BLaER1 (cell line): ENCODE data around the gene DEFB124.
"Not testable (repeated sequence)": the region's sequence is repeated elsewhere in the genome, so short reads cannot be mapped to it uniquely, and the experiment has no call there.

Experiments used
- H3K27ac ChIP-seq: shearing (Covaris generic); formaldehyde crosslinking; 2 replicates; pipeline ENCODE4 v1.8.1; 2022
- H3K27me3 ChIP-seq: shearing (Covaris generic); formaldehyde crosslinking; 2 replicates; pipeline ENCODE4 v1.8.1; 2022
- H3K36me3 ChIP-seq: shearing (Covaris generic); formaldehyde crosslinking; 2 replicates; pipeline ENCODE4 v1.8.1; 2022
- H3K4me1 ChIP-seq: shearing (Covaris generic); formaldehyde crosslinking; 2 replicates; pipeline ENCODE4 v1.8.1; 2022
- H3K4me2 ChIP-seq: shearing (Covaris generic); formaldehyde crosslinking; 2 replicates; pipeline ENCODE4 v1.8.1; 2022
- H3K4me3 ChIP-seq: shearing (Covaris generic); formaldehyde crosslinking; 2 replicates; pipeline ENCODE4 v1.8.1; 2022
- H3K9ac ChIP-seq: shearing (Covaris generic); formaldehyde crosslinking; 2 replicates; pipeline ENCODE4 v1.8.1; 2022
- H3K9me3 ChIP-seq: shearing (Covaris generic); formaldehyde crosslinking; 2 replicates; pipeline ENCODE4 v1.8.1; 2022
- H4K20me1 ChIP-seq: shearing (Covaris generic); formaldehyde crosslinking; 2 replicates; pipeline ENCODE4 v1.8.1; 2022
- Cebpa-rat ChIP-seq: shearing (Covaris generic); IDR thresholded peaks from 2 replicates; pipeline ENCODE4 v1.8.1; 2022

DEFB124 gene

GRCh38 chr20:31472395-31473330 lies 2.3 kb downstream of the DEFB124 start:
- Histone ChIP-seq H3K4me3 (no peak overlapping the region), H3K36me3 (no peaks in the 10 kb centered on the region), H3K4me1 (no peaks in the 10 kb centered on the region), H3K9me3 (peaks cover 29% of the 10 kb centered on the region), H4K20me1 (no peaks in the 10 kb centered on the region), H3K4me2 (no peak overlapping the region), H3K9ac (no peak overlapping the region), H3K27me3 (peaks cover 47% of the 10 kb centered on the region), H3K27ac (no peak overlapping the region)
- TF ChIP-seq Cebpa-rat, result no peak

DNA sequence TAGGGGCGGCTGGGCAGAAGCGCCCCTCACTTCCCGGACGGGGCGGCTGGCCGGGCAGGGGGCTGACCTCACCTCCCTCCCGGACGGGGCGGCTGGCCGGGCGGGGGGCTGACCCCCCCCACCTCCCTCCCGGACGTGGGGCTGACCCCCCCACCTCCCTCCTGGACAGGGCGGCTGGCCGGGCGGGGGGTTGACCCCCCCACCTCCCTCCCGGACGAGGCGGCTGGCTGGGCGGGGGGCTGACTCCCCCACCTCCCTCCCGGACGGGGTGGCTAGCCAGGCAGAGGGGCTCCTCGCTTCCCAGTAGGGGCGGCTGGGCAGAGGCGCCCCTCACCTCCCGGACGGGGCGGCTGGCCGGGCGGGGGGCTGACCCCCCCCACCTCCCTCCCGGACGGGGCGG lies 4.0 kb downstream of the DEFB124 start:
- H4K20me1 ChIP-seq, H3K4me2 ChIP-seq, H3K36me3 ChIP-seq: not testable (repeated sequence)

GRCh38 chr20:31454361-31454760 lies 20.6 kb downstream of the DEFB124 start:
- Histone ChIP-seq H3K36me3 (no peaks in the 10 kb centered on the region), H3K4me3 (no peak overlapping the region), H3K27me3 (no peaks in the 10 kb centered on the region), H3K9ac (no peak overlapping the region), H4K20me1 (no peaks in the 10 kb centered on the region), H3K27ac (no peak overlapping the region), H3K9me3 (peaks cover 4% of the 10 kb centered on the region), H3K4me2 (no peak overlapping the region), H3K4me1 (peaks cover 8% of the 10 kb centered on the region)
- TF ChIP-seq Cebpa-rat, result no peak

More for the DNA sequence above, 4.0 kb downstream of the DEFB124 start:
- not testable (repeated sequence) for H3K4me3 ChIP-seq, H3K4me1 ChIP-seq, H3K9ac ChIP-seq, H3K27ac ChIP-seq
- Histone ChIP-seq H3K9me3 (peaks cover 22% of the 10 kb centered on the region), H3K27me3 (peaks cover 30% of the 10 kb centered on the region)

GRCh38 chr20:31452575-31452974 lies 22.4 kb downstream of the DEFB124 start:
- no peaks in the 10 kb centered on the region for H4K20me1 ChIP-seq
- H3K27ac ChIP-seq, result no peak overlapping the region
- peaks cover 8% of the 10 kb centered on the region for H3K4me1 ChIP-seq
- no peak for TF ChIP-seq Cebpa-rat
- H3K4me3 ChIP-seq, result no peak overlapping the region
- no peak overlapping the region for H3K9ac ChIP-seq
- H3K36me3 ChIP-seq, result no peaks in the 10 kb centered on the region
- H3K27me3 ChIP-seq, result no peaks in the 10 kb centered on the region
- peaks cover 14% of the 10 kb centered on the region for H3K9me3 ChIP-seq
- no peak overlapping the region for H3K4me2 ChIP-seq

GRCh38 chr20:31449511-31450414 lies 25.2 kb downstream of the DEFB124 start:
- H3K4me3 ChIP-seq, result no peak overlapping the region
- H3K4me1 ChIP-seq, result peaks cover 8% of the 10 kb centered on the region
- H4K20me1 ChIP-seq, result no peaks in the 10 kb centered on the region
- H3K27ac ChIP-seq, result no peak overlapping the region
- H3K36me3 ChIP-seq, result no peaks in the 10 kb centered on the region
- no peak overlapping the region for H3K4me2 ChIP-seq
- H3K27me3 ChIP-seq, result no peaks in the 10 kb centered on the region
- peaks cover 14% of the 10 kb centered on the region for H3K9me3 ChIP-seq
- no peak for TF ChIP-seq Cebpa-rat
- no peak overlapping the region for H3K9ac ChIP-seq

DNA sequence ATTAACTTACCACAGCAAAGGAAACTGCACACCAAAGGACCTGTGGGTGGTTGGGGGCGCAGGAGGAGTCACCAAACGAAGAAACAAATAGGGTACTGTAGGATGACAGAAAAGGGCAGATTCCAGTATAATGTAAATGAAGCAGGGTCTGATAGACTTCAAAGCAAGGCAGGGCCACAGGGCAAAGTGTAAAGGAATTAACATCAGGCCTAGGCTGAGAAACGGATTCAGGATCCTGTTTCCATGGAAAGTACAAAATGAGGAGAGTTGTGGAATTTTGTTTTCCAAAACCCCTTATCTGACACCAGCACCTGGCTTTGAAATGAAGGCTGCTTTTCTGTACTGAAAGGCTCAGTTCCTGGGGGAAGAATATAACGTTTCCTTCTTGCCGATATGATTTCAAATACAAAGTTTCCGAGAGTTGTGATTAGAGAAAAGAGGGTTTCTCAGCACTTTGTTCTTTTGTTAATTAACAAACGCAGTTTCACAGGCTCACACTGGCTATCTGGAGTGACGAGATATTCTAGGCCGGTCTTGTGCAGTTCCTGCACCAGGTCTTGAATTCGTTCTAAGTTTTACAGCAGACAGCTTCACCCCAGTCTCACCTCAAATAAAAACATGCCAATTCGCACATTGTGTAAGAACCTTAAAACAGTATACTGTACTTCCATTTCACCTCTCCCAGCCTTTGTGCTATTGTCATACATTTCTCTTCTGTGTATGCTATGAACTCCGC lies 28.7 kb downstream of the DEFB124 start:
- TF ChIP-seq Cebpa-rat, result no peak
- no peak overlapping the region for H3K4me3 ChIP-seq
- no peaks in the 10 kb centered on the region for H3K36me3 ChIP-seq

DNA sequence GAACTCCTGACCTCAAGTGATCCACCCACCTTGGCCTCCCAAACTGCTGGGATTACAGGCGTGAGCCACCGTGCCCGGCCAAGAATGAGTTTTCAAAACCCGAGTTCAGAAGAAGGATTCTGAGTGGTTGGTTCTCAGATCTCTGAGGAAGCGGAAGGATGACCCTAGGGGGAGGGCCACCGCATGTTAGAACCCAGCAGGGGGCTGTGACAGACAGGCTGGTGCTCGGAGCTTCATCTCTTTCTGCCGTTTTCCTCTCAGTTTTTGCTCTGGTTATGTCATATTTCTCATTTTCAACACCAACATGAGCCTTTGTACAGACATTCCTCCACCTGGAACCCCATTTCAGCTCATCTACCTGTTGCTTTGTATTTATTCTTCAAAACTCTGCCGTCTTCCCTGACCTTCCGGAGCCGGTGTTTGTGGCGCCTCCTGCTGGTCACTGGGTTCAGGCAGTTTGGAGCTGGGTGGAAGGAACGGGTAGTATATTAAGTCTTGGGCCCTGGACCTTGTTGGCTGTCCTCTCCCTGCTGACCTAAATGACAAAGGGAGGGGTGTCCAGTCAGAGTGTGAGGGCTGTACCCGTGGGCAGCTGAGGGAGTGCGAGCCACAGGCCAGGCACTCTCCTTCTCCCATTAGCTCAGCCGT lies 34.8 kb downstream of the DEFB124 start, which contains the start of gene DEFB123:
TSS of gene DEFB123 (plus strand) at position 621 of the 648 bp plus-strand sequence. CDS start 67 bp downstream, outside the sequence.
- no peaks in the 10 kb centered on the region for H4K20me1 ChIP-seq
- H3K27ac ChIP-seq, result no peak within 1 kb of the TSS
- H3K4me1 ChIP-seq, result no peaks in the 10 kb centered on the region
- no peak for TF ChIP-seq Cebpa-rat
- H3K4me3 ChIP-seq, result no peak within 1 kb of the TSS
- H3K9ac ChIP-seq, result no peak within 1 kb of the TSS
- no peaks in the 10 kb centered on the region for H3K36me3 ChIP-seq
- H3K9me3 ChIP-seq, result no peaks in the 10 kb centered on the region
- no peak within 1 kb of the TSS for H3K4me2 ChIP-seq
- H3K27me3 ChIP-seq, result no peaks in the 10 kb centered on the region

More for the DNA sequence above, 28.7 kb downstream of the DEFB124 start:
- Histone ChIP-seq H3K4me1 (no peaks in the 10 kb centered on the region), H3K9me3 (peaks cover 14% of the 10 kb centered on the region), H3K9ac (no peak overlapping the region), H3K27me3 (no peaks in the 10 kb centered on the region), H4K20me1 (no peaks in the 10 kb centered on the region), H3K27ac (no peak overlapping the region), H3K4me2 (no peak overlapping the region)

DNA sequence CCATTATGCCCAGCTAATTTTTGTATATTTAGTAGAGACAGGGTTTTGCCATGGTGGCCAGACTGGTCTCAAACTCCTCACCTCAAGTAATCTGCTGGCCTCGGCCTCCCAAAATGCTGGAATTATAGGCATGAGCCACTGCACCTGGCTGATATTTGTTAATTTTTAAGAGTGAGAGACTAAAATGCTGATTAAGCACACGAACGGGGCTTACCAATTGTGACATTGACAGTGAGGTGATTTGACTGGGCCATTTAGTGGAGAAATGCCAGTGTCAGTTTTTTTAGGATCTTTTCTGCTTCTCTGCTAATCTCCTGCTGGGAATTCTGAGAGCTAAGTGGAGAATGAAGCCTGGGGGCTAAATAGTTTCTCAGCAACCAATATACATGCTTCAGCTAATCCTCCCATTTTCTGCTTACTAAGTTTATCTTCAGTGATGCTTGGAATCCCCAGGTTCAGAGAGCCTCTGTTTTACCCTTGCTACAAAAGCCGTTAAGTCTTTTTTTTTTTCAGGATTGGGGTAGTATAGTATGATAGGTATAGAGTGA lies 44.3 kb downstream of the DEFB124 start:
- H3K9me3 ChIP-seq, result peaks cover 4% of the 10 kb centered on the region; the same call in 1 of the 2 replicates
- no peaks in the 10 kb centered on the region for H3K36me3 ChIP-seq
- H3K27ac ChIP-seq, result no peak overlapping the region
- H3K4me3 ChIP-seq, result no peak overlapping the region
- no peak overlapping the region for H3K4me2 ChIP-seq
- no peak for TF ChIP-seq Cebpa-rat
- no peaks in the 10 kb centered on the region for H4K20me1 ChIP-seq
- H3K4me1 ChIP-seq, result no peaks in the 10 kb centered on the region
- no peaks in the 10 kb centered on the region for H3K27me3 ChIP-seq
- no peak overlapping the region for H3K9ac ChIP-seq

GRCh38 chr20:31427576-31427975 lies 47.4 kb downstream of the DEFB124 start:
- H3K36me3 ChIP-seq, H3K9me3 ChIP-seq, H3K4me3 ChIP-seq, H3K9ac ChIP-seq, H3K4me2 ChIP-seq, H3K27ac ChIP-seq, H3K27me3 ChIP-seq, H3K4me1 ChIP-seq, H4K20me1 ChIP-seq: not testable (repeated sequence)

DNA sequence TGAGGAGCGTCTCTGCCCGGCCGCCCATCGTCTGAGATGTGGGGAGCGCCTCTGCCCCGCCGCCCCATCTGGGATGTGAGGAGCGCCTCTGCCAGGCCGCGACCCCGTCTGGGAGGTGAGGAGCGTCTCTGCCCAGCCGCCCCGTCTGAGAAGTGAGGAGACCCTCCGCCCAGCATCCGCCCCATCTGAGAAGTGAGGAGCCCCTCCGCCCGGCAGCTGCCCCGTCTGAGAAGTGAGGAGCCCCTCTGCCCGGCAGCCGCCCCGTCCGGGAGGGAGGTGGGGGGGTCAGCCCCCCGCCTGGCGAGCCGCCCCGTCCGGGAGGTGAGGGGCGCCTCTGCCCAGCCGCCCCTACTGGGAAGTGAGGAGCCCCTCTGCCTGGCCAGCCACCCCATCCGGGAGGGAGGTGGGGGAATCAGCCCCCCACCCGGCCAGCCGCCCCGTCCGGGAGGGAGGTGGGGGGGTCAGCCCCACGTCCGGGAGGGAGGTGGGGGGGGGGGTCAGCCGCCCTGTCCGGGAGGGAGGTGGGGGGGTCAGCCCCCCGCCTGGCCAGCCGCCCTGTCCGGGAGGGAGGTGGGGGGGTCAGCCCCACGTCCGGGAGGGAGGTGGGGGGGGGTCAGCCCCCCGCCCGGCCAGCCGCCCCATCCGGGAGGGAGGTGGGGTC lies 47.9 kb downstream of the DEFB124 start:
- not testable (repeated sequence) for H3K4me1 ChIP-seq, H3K9ac ChIP-seq, H3K4me2 ChIP-seq, H3K27me3 ChIP-seq, H3K9me3 ChIP-seq, H3K4me3 ChIP-seq, H4K20me1 ChIP-seq, H3K36me3 ChIP-seq, H3K27ac ChIP-seq
